HCT116 (cell line): ENCODE measurements around the gene NF1. TPM values are rescaled to one million over a fixed set of nuclear protein-coding genes. Genes with fewer than 3 reads are reported as not detected.

Experiments
- ATAC-seq: fragments of 200-7000 bp; cut with Tn5 transposase; 2 replicates; pipeline ENCODE4 v1.9.1; 2020; ENCODE audit warnings: mild to moderate bottlenecking, moderate library complexity
- BruUV-seq: library from RNA; stranded (reverse); fragments of 400-500 nt; replicated peaks from 2 replicates; lab custom pipeline; 2021; lab: Mats Ljungman, UMichigan
- CTCF ChIA-PET: fragments of 300-600 bp; sonication (Branson Sonifier 250); formaldehyde crosslinking; loops from one replicate; lab custom pipeline; 2021; ENCODE audit warnings: antibody characterized with exemption; lab: Charles Lee
- POLR2A ChIA-PET: fragments of 300-600, 350-600 bp; sonication (Branson Sonifier 250); formaldehyde crosslinking; loops from one replicate; lab custom pipeline; 2021; ENCODE audit warnings: antibody characterized with exemption; lab: Charles Lee
- RAD21 ChIA-PET, 2 experiments: fragments of 300-600 bp; sonication (Branson Sonifier 250); formaldehyde crosslinking; loops; one replicate each; lab custom pipeline; 2023; ENCODE audit warnings: low total read pairs in 2 of 2; ENCODE audit not compliant: uncharacterized antibody in 2 of 2, unreplicated experiment in 2 of 2, low non-redundant PET in 1 of 2; lab: Charles Lee
- DNase-seq: peaks from one replicate; pipeline ENCODE4 v3.0.0-alpha.2; 2010; ENCODE audit warnings: low read depth, low spot score
- H2AFZ ChIP-seq: fragments of 200-600 bp; shearing (Covaris generic), sonication (generic); 2 replicates; pipeline ENCODE4 v1.6.1; 2017; ENCODE audit warnings: low read depth, mixed run types, mixed read lengths, antibody characterized with exemption, low read length; ENCODE audit not compliant: poor library complexity, severe bottlenecking
- H3K27ac ChIP-seq: 2 replicates; pipeline ENCODE4 v1.5.1; 2012; ENCODE audit warnings: low read depth, low read length
- H3K27me3 ChIP-seq: fragments of 200-600 bp; sonication (generic); 2 replicates; pipeline ENCODE4 v1.6.1; 2016; ENCODE audit warnings: mixed run types, low read length, mixed read lengths; ENCODE audit not compliant: insufficient read depth
- H3K36me3 ChIP-seq, 2 experiments: fragments of 200-500 bp in 1 of 2; fragments of 200-600 bp in 1 of 2; sonication (Bioruptor generic) in 1 of 2; sonication (generic) in 1 of 2; 2 replicates each; pipeline versions ENCODE4 v1.5.1 to v1.6.1; 2014 to 2016; ENCODE audit warnings: low read length in 2 of 2, inconsistent platforms in 1 of 2, mixed read lengths in 1 of 2, mixed run types in 1 of 2; ENCODE audit not compliant: insufficient read depth in 2 of 2, control insufficient read depth in 1 of 2
- H3K4me1 ChIP-seq, 2 experiments: fragments of 200-600 bp in 1 of 2; sonication (generic) in 1 of 2; 2 replicates each; pipeline versions ENCODE4 v1.5.1 to v1.6.1; 2012 to 2017; ENCODE audit warnings: low read length in 2 of 2, inconsistent platforms in 1 of 2, mild to moderate bottlenecking in 1 of 2, mixed read lengths in 1 of 2, mixed run types in 1 of 2, moderate library complexity in 1 of 2; ENCODE audit not compliant: insufficient read depth in 2 of 2, control insufficient read depth in 1 of 2
- H3K4me2 ChIP-seq: fragments of 200-600 bp; sonication (generic); 2 replicates; pipeline ENCODE4 v1.6.1; 2017; ENCODE audit warnings: mixed run types, low read length, mixed read lengths
- H3K4me3 ChIP-seq, 2 experiments: fragments of 200-600 bp in 1 of 2; sonication (generic) in 1 of 2; replicated peaks in 1 of 2; 2 replicates each; pipeline ENCODE4 v1.5.1; 2011 to 2016; ENCODE audit warnings: low read length in 2 of 2, control low read depth in 1 of 2, low read depth in 1 of 2, mild to moderate bottlenecking in 1 of 2, mixed read lengths in 1 of 2, mixed run types in 1 of 2
- H3K79me2 ChIP-seq: fragments of 200-600 bp; sonication (generic); 2 replicates; pipeline ENCODE4 v1.6.1; 2017; ENCODE audit warnings: mild to moderate bottlenecking, mixed run types, low read length, moderate library complexity, mixed read lengths; ENCODE audit not compliant: insufficient read depth
- H3K9ac ChIP-seq: fragments of 200-600 bp; sonication (generic); 2 replicates; pipeline ENCODE4 v1.6.1; 2016; ENCODE audit warnings: low read length, mixed read lengths
- H3K9me2 ChIP-seq: fragments of 200-600 bp; sonication (generic), shearing (Covaris generic); 2 replicates; pipeline ENCODE4 v1.6.1; 2017; ENCODE audit warnings: mixed run types, mild to moderate bottlenecking, moderate library complexity; ENCODE audit not compliant: insufficient read depth
- H3K9me3 ChIP-seq, 2 experiments: fragments of 200-500 bp in 1 of 2; fragments of 200-600 bp in 1 of 2; sonication (Bioruptor generic) in 1 of 2; sonication (generic) in 1 of 2; 2 replicates each; pipeline ENCODE4 v1.6.1; 2014 to 2017; ENCODE audit warnings: low read length in 2 of 2, mixed read lengths in 2 of 2, inconsistent platforms in 1 of 2, low read depth in 1 of 2, mild to moderate bottlenecking in 1 of 2, mixed run types in 1 of 2, moderate library complexity in 1 of 2; ENCODE audit not compliant: control insufficient read depth in 1 of 2, insufficient read depth in 1 of 2
- H4K20me1 ChIP-seq: fragments of 200-600 bp; sonication (generic), shearing (Covaris generic); 2 replicates; pipeline ENCODE4 v1.6.1; 2017; ENCODE audit warnings: mixed run types, mild to moderate bottlenecking, moderate library complexity; ENCODE audit not compliant: insufficient read depth
- ATF3 ChIP-seq: IDR thresholded peaks from 2 replicates; pipeline ENCODE4 v1.6.1; 2012
- CEBPB ChIP-seq: IDR thresholded peaks from 2 replicates; pipeline ENCODE4 v1.6.1; 2012; ENCODE audit warnings: low read depth
- CTCF ChIP-seq, 3 experiments: fragments of 200-600 bp in 1 of 3; sonication (generic) in 1 of 3; IDR thresholded peaks in 2 of 3; conservative IDR thresholded peaks in 1 of 3; 2 replicates each; pipeline ENCODE4 v1.5.1; 2012 to 2017; ENCODE audit warnings: low read depth in 2 of 3, low read length in 2 of 3, antibody characterized with exemption in 1 of 3, borderline replicate concordance in 1 of 3, control low read depth in 1 of 3, mild to moderate bottlenecking in 1 of 3, mixed read lengths in 1 of 3, mixed run types in 1 of 3, moderate library complexity in 1 of 3; ENCODE audit not compliant: insufficient read depth in 1 of 3
- ELF1 ChIP-seq: IDR thresholded peaks from 2 replicates; pipeline ENCODE4 v1.6.1; 2012; ENCODE audit warnings: low read depth, borderline replicate concordance
- EZH2phosphoT487 ChIP-seq: fragments of 200-600 bp; IDR thresholded peaks from 2 replicates; pipeline ENCODE4 v1.6.1; 2018; ENCODE audit warnings: antibody characterized with exemption, borderline replicate concordance
- FOSL1 ChIP-seq: IDR thresholded peaks from 2 replicates; pipeline ENCODE4 v1.6.1; 2012; ENCODE audit warnings: low read depth
- JUND ChIP-seq: IDR thresholded peaks from 2 replicates; pipeline ENCODE4 v1.6.1; 2012
- MAX ChIP-seq: IDR thresholded peaks from 2 replicates; pipeline ENCODE4 v1.6.1; 2012
- POLR2A ChIP-seq: IDR thresholded peaks from 2 replicates; pipeline ENCODE4 v1.7.0; 2011; ENCODE audit warnings: borderline replicate concordance; ENCODE audit not compliant: insufficient read depth, insufficient read length; ENCODE audit errors: extremely low read depth
- SP1 ChIP-seq: IDR thresholded peaks from 2 replicates; pipeline ENCODE4 v1.6.1; 2012; ENCODE audit warnings: low read depth
- SRF ChIP-seq: IDR thresholded peaks from 2 replicates; pipeline ENCODE4 v1.6.1; 2012; ENCODE audit warnings: low read depth
- YY1 ChIP-seq: IDR thresholded peaks from 2 replicates; pipeline ENCODE4 v1.6.1; 2011; ENCODE audit warnings: low read length, low read depth, moderate library complexity, mild to moderate bottlenecking; ENCODE audit not compliant: insufficient replicate concordance; ENCODE audit errors: extremely low read depth
- ZBTB33 ChIP-seq: IDR thresholded peaks from 2 replicates; pipeline ENCODE4 v1.6.1; 2011; ENCODE audit warnings: mild to moderate bottlenecking, low read length, moderate library complexity; ENCODE audit not compliant: insufficient replicate concordance; ENCODE audit errors: extremely low read depth
- ZFX ChIP-seq: fragments of 450-650 bp; IDR thresholded peaks from 2 replicates; pipeline ENCODE4 v1.6.1; 2017
- ZNF274 ChIP-seq: fragments of 200-500 bp; sonication (Bioruptor generic); IDR thresholded peaks from 2 replicates; pipeline ENCODE4 v1.6.1; 2014; ENCODE audit warnings: mild to moderate bottlenecking, low read depth, low read length, inconsistent platforms
- intact Hi-C: fragments of 100-400 bp; cut with micrococcal nuclease; formaldehyde crosslinking; loops from 2 replicates; pipeline ENCODE4 v1.10.0; 2022
- total RNA-seq: library from RNA; stranded (reverse); gene quantifications from one replicate; pipeline ENCODE4 v1.2.1, GENCODE V29; 2021; ENCODE audit not compliant: unreplicated experiment

The NF1 gene
- total RNA-seq, 1 experiment from 2014 or later, result 20.8 TPM

- Histone ChIP-seq H3K4me3 (no peak overlapping the region), H3K9ac (no peak overlapping the region), H3K9me3 (no peaks in the 10 kb centered on the region), H2AFZ (no peak overlapping the region), H3K27ac (no peak overlapping the region), H3K36me3 (no peaks in the 10 kb centered on the region), H3K4me2 (no peak overlapping the region), H3K27me3 (no peaks in the 10 kb centered on the region), H4K20me1 (no peaks in the 10 kb centered on the region), H3K4me1 (no peaks in the 10 kb centered on the region), H3K79me2 (no peaks in the 10 kb centered on the region), H3K9me2 (no peaks in the 10 kb centered on the region)
- ChIA-PET CTCF (no interaction called here), POLR2A (no interaction called here), RAD21 (no interaction called here)
- DNase-seq (no peak), ATAC-seq (no peak)
- no TSS peak for BruUV-seq
- TF ChIP-seq SRF (no peak), POLR2A (no peak), JUND (no peak), ELF1 (no peak)
- intact Hi-C loops, result no loop called here
Measured at GRCh38 chr17:31400481-31400950, 305.7 kb downstream of the NF1 start.

GRCh38 chr17:31401456-31402254 lies 306.9 kb downstream of the NF1 start:
- no peak for ATAC-seq
- intact Hi-C loops, result no loop called here
- POLR2A ChIA-PET, result no interaction called here
- no peak for TF ChIP-seq SP1
- no peak for TF ChIP-seq CEBPB
- TF ChIP-seq JUND, result no peak
- TF ChIP-seq FOSL1, result no peak
- TF ChIP-seq ZBTB33, result no peak
- TF ChIP-seq ZFX, result no peak
- TF ChIP-seq EZH2phosphoT487, result no peak
- no peak for TF ChIP-seq MAX
- TF ChIP-seq CTCF (IDR thresholded peaks at IDR 0.05 in 2 of 3, conservative IDR thresholded peaks at IDR 0.05 in 1 of 3; ENCODE audit: borderline replicate concordance in 1 of 3, insufficient read depth in 1 of 3, low read depth in 2 of 3, low read length in 2 of 3), result no peak
- TF ChIP-seq ZNF274, result no peak
- no peak for TF ChIP-seq ELF1
- no peak for TF ChIP-seq YY1
- no peak for TF ChIP-seq ATF3
- TF ChIP-seq SRF, result no peak

More at GRCh38 chr17:31401456-31402254, 306.9 kb downstream of the NF1 start:
- BruUV-seq, result no TSS peak
- no peaks in the 10 kb centered on the region for H3K79me2 ChIP-seq
- no peak overlapping the region for H3K9ac ChIP-seq
- no peak overlapping the region for H3K4me3 ChIP-seq
- H3K27ac ChIP-seq, result no peak overlapping the region
- no peaks in the 10 kb centered on the region for H3K27me3 ChIP-seq
- H3K9me2 ChIP-seq, result no peaks in the 10 kb centered on the region
- no peak overlapping the region for H3K4me2 ChIP-seq
- DNase-seq, result no peak
- ChIA-PET RAD21 (no interaction called here), CTCF (no interaction called here)
- no peaks in the 10 kb centered on the region for H4K20me1 ChIP-seq
- H3K9me3 ChIP-seq, result no peaks in the 10 kb centered on the region
- no peaks in the 10 kb centered on the region for H3K36me3 ChIP-seq
- H2AFZ ChIP-seq, result no peak overlapping the region
- H3K4me1 ChIP-seq, result no peaks in the 10 kb centered on the region
